ENCODE measurements around the gene RPS6KA5.

- no peak for TF ChIP-seq CTCF (IDR thresholded peaks at IDR 0.05)
- TF ChIP-seq ZFX (IDR thresholded peaks at IDR 0.05; ENCODE audit: borderline replicate concordance): no peak
Observed at GRCh38 chr14:90820958-90821357, 239.5 kb downstream of the RPS6KA5 start.
